Activated T-cell treated with anti-CD3 and anti-CD28 coated beads, Interleukin-2, amount 50 U/mL, for 4 hours (primary cell): ENCODE data around the gene LYPD6B. TPM values are rescaled to one million over a fixed set of nuclear protein-coding genes. Genes with fewer than 3 reads are reported as not detected.

Experiments
- ATAC-seq, 2 donors: fragments of 200-7000 bp; cut with Tn5 transposase; one replicate each; pipeline ENCODE4 v1.10.0; 2021
- DNase-seq: peaks from one replicate; pipeline ENCODE4 v3.0.0-alpha.2; 2020
- H3K27me3 Mint-ChIP-seq: one replicate; pipeline ENCODE4 v1.8.0; 2021; ENCODE audit warnings: low read depth, mixed read lengths
- H3K36me3 Mint-ChIP-seq: one replicate; pipeline ENCODE4 v1.8.0; 2022; ENCODE audit warnings: mixed read lengths; ENCODE audit not compliant: insufficient read depth
- H3K4me1 Mint-ChIP-seq: one replicate; pipeline ENCODE4 v1.8.0; 2021; ENCODE audit warnings: low read depth, mixed read lengths
- H3K4me3 Mint-ChIP-seq: one replicate; pipeline ENCODE4 v1.8.0; 2021; ENCODE audit warnings: mild to moderate bottlenecking, moderate library complexity, mixed read lengths
- H3K9me3 Mint-ChIP-seq: one replicate; pipeline ENCODE4 v1.8.0; 2021; ENCODE audit warnings: mixed read lengths
- total RNA-seq, 3 donors: library from RNA; stranded (reverse); gene quantifications; one replicate each; pipeline ENCODE4 v1.2.1, GENCODE V29; 2021

LYPD6B gene
- total RNA-seq, 3 donors from 2014 or later, result not detected

DNA sequence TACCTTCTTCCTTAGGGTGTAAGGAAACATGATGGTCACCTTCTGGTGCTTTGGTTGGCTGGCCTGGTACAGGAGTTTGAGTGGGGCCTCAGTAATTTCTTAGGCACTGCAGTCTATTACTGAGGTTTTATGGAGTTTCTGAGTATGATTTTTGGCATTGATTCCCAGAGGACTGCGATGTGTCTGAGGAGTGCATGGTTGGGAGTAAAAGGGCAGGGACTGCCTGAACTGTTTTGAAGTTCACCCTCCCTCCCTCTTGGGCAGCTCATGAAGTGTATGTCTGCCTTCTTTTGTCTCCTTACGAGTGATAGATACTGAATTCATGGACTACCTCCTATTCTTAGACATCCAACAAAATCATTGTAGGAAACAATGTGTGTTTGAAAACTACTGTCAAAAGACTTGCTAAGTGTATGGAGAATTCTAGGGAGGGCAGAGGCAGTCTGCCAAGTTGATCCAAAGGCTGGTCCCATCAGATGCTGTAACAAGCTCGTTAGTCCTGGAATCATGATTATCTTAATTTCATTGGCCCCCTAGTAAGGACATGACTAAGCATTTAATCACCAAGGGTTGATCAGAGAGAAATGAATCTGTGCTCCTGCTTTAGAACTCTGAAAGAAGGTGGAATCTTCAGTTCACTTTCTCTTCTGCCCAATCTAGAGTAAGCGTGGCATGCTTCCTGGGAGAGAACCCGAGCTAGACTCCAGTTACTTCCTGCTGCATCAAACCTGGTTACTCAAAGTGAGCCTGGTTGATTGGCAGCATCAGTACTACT, 26.5 kb downstream of the LYPD6B start:
- Mint-ChIP-seq H3K36me3 (no peaks in the 10 kb centered on the region), H3K27me3 (no peaks in the 10 kb centered on the region)

DNA sequence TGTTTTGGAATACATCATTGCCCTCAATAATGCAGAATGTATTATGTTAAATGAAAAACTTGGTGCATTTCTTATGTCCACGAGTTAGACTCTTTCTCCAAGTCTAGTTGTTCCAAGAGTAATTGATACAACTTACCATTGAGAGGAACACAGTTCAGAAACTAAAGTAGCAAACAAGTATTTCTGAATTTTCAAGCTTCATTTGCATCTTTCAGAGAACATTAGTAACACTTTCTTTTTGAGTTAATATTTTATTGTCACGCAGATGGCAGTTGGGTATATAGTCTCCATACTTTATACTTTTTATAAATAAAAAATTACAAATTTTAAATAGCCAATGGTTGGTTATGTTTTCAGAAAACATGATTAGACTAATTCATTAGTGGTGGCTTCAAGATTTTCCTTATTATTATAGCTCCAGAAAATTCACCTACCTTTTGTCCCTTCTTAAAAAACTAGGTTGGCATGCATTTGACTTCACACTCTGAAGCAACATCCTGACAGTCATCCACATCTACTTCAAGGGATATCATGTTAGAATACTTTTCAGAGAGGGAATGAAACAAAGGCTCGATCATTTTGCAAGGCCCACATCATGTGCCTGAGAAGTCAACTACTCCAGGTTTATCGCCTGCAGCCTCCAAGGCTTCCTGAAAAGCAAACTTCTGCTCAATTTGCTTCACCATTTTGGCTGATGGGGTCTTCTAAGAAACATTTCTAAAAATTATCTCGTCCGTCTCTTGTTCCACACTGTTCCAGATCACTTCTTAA, 29.9 kb downstream of the LYPD6B start:
- no peaks in the 10 kb centered on the region for H3K36me3 Mint-ChIP-seq
- H3K9me3 Mint-ChIP-seq, result no peaks in the 10 kb centered on the region
- H3K27me3 Mint-ChIP-seq, result peaks cover 3% of the 10 kb centered on the region
- DNase-seq (no peak), ATAC-seq (no peak)
- H3K4me3 Mint-ChIP-seq, result no peak overlapping the region
- peaks cover 12% of the 10 kb centered on the region for H3K4me1 Mint-ChIP-seq

More for the DNA sequence above, 26.5 kb downstream of the LYPD6B start:
- peaks cover 10% of the 10 kb centered on the region for H3K4me1 Mint-ChIP-seq
- DNase-seq, result no peak
- H3K9me3 Mint-ChIP-seq, result no peaks in the 10 kb centered on the region
- ATAC-seq, result no peak
- no peak overlapping the region for H3K4me3 Mint-ChIP-seq

DNA sequence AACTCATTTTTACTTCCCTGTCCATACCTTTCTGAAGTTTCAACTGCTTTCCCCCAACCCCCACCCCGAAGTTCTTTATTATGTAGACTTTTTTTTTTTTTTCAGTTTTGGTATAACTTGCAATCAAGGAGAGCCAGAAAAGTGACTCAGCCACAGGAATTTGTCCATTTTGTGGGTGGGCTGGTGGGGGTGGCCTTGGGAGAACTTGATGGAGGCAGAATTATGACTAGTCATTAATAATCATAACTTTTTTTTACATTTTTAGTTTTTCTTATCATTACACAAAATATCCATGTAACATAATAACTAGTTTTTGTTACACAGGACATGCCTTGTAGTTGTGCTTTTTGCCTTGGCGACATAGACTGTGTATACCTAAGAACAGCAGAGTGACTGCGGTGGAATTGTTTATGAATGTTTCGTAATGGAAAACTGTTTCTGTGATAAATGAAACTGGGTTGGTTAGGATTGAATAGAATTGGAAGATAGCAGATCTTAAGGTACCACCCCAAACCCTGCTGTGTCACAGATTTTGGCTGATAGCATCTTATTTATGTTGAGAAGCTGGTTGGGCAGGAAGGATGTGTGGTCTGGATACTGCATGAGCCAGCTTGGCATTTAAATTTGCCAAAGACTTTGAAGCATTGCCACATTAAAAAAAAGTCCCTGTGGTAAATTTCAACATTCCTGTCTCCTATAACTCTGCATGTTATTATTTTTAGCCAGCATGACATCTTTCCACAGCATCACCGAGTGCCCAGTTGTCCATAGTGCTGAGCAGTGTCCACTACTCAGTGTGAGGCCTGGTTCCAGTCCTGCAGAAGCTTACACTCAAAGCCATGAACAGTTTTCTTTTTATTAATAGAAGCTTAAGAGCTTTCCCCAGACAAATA, 30.7 kb downstream of the LYPD6B start:
- H3K27me3 Mint-ChIP-seq, result peaks cover 3% of the 10 kb centered on the region
- peaks cover 12% of the 10 kb centered on the region for H3K4me1 Mint-ChIP-seq
- ATAC-seq (peak; percentile 83 to 87), DNase-seq (no peak)
- H3K4me3 Mint-ChIP-seq, result no peak overlapping the region
- H3K36me3 Mint-ChIP-seq, result no peaks in the 10 kb centered on the region
- H3K9me3 Mint-ChIP-seq, result no peaks in the 10 kb centered on the region

DNA sequence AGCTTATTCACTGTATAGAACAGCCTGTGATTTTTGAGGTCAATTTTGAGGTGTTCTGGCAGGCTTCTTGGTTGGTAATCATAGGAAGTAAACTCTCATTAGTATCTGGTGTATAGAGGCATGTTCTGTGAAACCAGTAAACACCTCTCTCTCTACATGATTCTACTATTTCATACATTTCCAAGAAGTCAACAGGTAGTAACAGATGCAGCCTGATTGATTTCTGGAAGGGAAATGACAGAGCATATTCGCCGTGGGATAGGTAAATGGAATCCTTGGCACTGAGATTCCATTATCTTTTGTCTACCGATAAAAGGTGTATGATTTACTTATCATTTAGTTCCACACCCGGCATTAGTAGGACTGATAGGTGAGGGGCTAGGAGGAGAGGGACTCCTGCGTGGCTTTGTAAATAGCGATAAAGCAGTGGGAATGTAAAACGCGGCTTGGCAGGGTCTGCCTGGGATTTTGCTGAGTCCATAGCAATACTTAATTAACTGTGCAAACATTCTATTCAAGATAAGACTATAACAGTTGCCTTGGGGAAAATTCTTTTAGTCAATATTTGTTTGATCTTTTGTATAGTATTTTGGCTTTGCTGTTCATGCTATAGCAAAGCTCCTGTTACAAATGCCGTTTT, 32.3 kb downstream of the LYPD6B start:
- Mint-ChIP-seq H3K4me1 (peaks cover 12% of the 10 kb centered on the region), H3K27me3 (peaks cover 3% of the 10 kb centered on the region), H3K4me3 (no peak overlapping the region), H3K9me3 (no peaks in the 10 kb centered on the region), H3K36me3 (no peaks in the 10 kb centered on the region)
- DNase-seq (no peak), ATAC-seq (no peak)

DNA sequence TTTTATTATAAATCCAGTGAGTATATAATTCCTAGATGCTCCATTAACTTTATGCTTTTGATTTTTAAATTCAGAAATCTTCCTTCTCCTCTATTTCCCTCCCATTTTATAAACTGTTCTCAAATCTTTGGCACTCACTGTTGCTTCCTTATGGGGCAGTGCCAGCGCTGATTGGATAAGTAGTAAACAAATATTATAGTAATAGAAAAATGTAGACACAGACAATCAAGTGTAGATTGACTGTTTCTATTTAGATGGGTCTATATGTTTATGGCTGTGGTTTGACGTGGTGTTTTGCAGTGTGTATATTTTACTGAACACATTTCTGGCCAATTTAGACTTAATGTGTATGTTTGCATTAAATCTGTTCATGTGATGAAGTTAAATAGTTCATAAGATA, 36.6 kb downstream of the LYPD6B start:
- no peak overlapping the region for H3K4me3 Mint-ChIP-seq
- DNase-seq (no peak), ATAC-seq (no peak)
- no peaks in the 10 kb centered on the region for H3K9me3 Mint-ChIP-seq
- H3K36me3 Mint-ChIP-seq, result no peaks in the 10 kb centered on the region
- peaks cover 3% of the 10 kb centered on the region for H3K27me3 Mint-ChIP-seq
- H3K4me1 Mint-ChIP-seq, result peaks cover 1% of the 10 kb centered on the region

DNA sequence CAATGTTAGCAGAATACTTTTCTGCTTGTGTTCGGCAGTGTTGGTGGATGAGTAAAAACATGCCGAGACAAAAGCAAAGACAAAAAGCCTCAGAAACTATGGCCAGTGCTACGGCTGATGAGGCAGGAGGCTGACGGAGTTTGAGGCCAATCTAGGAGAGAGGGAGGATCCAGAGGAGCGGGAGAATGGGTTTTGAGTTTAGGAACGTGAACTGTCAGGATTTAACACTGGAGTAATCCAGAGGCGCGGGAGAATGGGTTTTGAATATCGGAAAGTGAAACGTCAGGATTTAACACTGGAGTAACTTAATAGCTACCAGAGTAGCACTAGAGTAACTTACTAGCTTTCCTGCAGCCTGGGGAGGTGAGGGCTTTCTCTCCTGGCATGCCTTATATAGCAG, 37.4 kb downstream of the LYPD6B start:
- Mint-ChIP-seq H3K36me3 (no peaks in the 10 kb centered on the region), H3K4me1 (no peaks in the 10 kb centered on the region), H3K4me3 (no peak overlapping the region), H3K9me3 (no peaks in the 10 kb centered on the region), H3K27me3 (peaks cover 3% of the 10 kb centered on the region)
- ATAC-seq (no peak), DNase-seq (no peak)

DNA sequence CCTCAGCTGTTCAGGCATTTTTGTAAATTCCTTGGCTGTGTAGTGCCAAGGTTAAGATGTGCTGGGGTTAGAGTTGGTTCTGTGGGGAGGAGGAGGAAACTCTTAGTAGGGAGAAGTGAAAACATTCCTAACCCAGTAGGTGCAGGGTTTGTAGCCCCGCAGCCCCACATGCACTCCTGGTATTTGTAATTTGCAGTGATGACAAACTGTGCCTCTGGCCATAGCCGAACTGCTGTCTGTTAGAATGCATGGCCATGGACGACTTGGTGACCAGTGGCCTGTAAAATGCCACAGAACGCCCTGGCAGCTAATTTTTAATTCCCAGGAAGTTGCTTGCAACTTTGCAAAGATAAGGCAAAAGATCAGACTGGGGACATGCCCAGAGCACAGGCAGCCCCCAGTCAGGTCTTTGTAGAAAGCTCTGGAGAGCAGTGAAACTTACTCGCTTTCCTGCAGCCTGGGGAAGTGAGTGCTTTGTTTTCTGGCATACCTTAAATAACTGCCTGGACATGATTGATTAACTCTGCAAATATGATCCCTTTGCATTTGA, 38.4 kb downstream of the LYPD6B start:
- Mint-ChIP-seq H3K4me3 (no peak overlapping the region), H3K27me3 (peaks cover 3% of the 10 kb centered on the region)

DNA sequence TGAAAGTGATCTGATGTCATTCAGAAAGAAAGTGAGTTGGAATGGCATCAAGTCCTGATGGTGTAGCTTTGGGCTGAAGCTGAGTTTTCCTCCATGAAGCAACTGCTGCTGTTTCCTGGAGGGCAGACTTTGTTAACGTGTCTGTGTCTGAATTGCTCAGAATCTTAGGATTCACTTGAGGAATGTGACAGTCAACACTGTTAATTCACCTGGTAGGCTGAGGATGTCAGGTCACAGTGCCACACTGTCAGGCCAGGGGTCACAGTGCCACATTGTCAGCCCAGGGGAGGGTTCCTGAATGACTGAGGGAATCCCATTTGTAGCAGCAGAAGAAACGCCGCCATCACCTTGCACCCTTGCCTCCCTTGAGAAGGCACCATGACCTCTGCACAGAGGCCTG, 39.4 kb downstream of the LYPD6B start:
- Mint-ChIP-seq H3K4me3 (no peak overlapping the region), H3K27me3 (no peaks in the 10 kb centered on the region)

More for the DNA sequence above, 38.4 kb downstream of the LYPD6B start:
- Mint-ChIP-seq H3K4me1 (no peaks in the 10 kb centered on the region), H3K36me3 (no peaks in the 10 kb centered on the region), H3K9me3 (no peaks in the 10 kb centered on the region)
- DNase-seq, result no peak
- ATAC-seq, result no peak

DNA sequence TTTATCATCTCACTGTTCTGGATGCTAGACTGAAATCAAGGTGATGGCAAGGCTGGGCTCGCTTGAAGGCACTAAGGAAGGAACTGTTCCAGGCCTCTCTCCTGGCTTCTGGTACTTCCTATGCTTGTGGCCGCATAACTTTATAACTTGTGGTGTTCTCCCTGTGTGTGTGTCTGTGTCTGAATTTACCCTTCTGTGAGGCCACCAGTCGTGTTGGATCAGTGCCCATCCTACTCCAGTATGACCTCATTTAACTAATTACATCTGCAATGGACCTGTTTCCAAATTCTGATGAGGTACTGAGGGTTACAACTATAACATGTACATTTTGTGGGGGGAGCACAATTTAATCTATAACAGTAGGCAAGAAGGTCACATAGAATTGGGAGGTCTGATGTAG, 41.6 kb downstream of the LYPD6B start:
- no peak for ATAC-seq
- H3K4me1 Mint-ChIP-seq, result no peaks in the 10 kb centered on the region

More for the DNA sequence above, 39.4 kb downstream of the LYPD6B start:
- no peaks in the 10 kb centered on the region for H3K4me1 Mint-ChIP-seq
- no peaks in the 10 kb centered on the region for H3K9me3 Mint-ChIP-seq
- ATAC-seq (no peak), DNase-seq (no peak)
- H3K36me3 Mint-ChIP-seq, result no peaks in the 10 kb centered on the region

DNA sequence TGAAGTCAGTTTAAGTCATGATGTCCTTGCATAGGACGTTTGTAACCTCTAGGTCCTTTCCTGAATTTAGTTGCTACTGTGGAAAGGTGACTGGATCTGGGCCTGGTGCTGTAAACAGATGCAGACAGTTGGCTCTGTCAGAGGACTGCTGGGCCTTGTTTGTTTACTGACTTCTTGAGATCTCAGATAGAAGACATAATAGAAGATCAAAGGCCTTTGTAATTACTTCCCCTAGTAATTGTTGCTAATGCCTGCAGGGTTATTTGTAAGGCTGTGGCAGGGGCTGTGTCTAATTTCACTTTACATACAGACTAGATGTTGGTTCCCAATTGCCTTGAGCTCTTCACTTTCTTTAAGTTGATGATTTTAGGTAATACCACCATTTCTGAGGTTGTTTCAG, 42.5 kb downstream of the LYPD6B start:
- no peak for ATAC-seq
- DNase-seq, result no peak
- Mint-ChIP-seq H3K27me3 (no peaks in the 10 kb centered on the region), H3K4me1 (no peaks in the 10 kb centered on the region), H3K36me3 (no peaks in the 10 kb centered on the region), H3K4me3 (no peak overlapping the region), H3K9me3 (no peaks in the 10 kb centered on the region)

More for the DNA sequence above, 41.6 kb downstream of the LYPD6B start:
- Mint-ChIP-seq H3K27me3 (no peaks in the 10 kb centered on the region), H3K9me3 (no peaks in the 10 kb centered on the region), H3K36me3 (no peaks in the 10 kb centered on the region), H3K4me3 (no peak overlapping the region)
- DNase-seq, result no peak

DNA sequence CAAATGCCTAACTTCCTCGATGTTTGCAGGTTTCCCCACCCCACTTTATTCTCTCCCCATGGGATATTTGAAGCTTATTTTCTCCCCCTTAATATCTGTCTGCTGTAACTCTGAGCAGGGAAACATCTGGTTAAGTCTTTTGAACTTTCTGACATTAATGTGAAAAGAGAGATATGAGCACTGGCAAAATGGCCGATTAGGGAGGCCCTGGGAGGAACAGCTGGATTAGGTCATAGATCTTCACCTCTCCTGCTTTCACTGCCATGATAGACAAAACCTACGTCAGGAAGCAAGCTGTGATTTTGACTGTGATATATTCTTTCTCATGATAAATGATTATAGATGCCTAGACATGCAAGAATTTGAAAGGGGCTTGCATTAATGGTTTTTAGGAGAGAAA, 43.6 kb downstream of the LYPD6B start:
- no peaks in the 10 kb centered on the region for H3K9me3 Mint-ChIP-seq
- H3K36me3 Mint-ChIP-seq, result no peaks in the 10 kb centered on the region
- no peaks in the 10 kb centered on the region for H3K4me1 Mint-ChIP-seq
- H3K4me3 Mint-ChIP-seq, result no peak overlapping the region
- DNase-seq (no peak), ATAC-seq (no peak)
- H3K27me3 Mint-ChIP-seq, result no peaks in the 10 kb centered on the region

DNA sequence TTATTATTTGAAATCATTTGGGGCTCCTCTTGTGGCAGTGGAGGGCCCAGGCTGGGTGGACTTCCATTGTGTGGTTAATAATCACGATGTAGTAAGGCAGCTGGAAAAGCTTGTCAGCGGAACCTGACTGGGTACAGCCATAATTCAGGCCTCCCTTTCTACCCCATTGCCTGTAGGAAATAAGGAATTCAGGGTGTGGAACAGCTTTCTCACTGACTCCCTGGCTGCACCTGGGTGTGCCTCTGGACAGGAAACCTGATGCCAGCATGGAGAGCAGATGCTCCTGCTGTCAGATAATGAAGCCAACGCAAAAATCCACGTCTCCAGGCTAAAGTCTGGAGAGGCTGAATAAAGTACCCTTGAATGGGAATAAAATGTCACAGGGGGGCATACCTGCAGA, 44.2 kb downstream of the LYPD6B start:
- no peaks in the 10 kb centered on the region for H3K27me3 Mint-ChIP-seq
- no peaks in the 10 kb centered on the region for H3K4me1 Mint-ChIP-seq
- no peaks in the 10 kb centered on the region for H3K9me3 Mint-ChIP-seq
- no peaks in the 10 kb centered on the region for H3K36me3 Mint-ChIP-seq
- H3K4me3 Mint-ChIP-seq, result no peak overlapping the region
- no peak for ATAC-seq
- DNase-seq, result no peak

DNA sequence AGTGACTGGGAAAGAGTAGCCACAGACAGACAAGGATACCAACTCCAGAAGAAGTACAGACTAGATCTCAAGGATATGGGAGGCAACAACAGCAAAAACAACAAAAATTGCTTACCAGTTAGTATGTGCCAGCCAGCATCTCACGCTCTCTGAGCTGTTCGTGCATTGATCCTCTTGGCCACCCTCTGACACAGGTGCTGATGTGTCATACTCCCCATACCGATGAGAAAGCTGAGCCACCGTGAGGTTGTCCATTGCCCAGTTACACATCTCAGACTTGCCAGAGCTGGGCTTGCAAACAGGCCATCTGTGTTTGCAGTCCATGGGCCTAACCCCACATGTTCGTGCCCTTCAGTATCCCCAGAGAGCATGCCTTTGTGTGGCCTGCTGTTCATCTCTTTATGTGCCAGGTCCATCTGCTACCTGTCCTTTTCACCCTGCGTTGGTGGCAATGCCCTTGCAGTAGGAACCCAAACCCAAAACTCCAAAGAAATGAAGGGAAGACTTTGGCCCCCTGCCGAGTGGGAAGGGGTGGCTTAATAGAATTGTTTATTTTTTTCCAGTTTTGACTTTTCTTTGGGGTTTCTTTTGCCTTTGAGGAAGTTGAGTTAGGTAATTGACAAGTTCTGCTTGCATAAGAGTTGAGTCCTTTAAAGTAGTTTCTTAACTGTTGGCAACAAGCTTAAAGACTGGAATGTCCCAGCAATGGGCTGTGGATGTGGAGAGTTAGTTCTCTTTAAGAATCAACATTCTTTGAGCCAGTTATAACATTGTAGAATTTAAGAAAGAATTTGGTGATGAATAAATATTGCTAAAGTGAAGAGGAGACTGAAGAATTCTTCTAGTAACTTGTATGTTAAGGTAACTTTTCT, 46.7 kb downstream of the LYPD6B start:
- ATAC-seq (no peak), DNase-seq (no peak)
- no peaks in the 10 kb centered on the region for H3K36me3 Mint-ChIP-seq
- H3K4me1 Mint-ChIP-seq, result no peaks in the 10 kb centered on the region
- no peak overlapping the region for H3K4me3 Mint-ChIP-seq
- H3K27me3 Mint-ChIP-seq, result peaks cover 8% of the 10 kb centered on the region
- H3K9me3 Mint-ChIP-seq, result no peaks in the 10 kb centered on the region
